Measurements from ENCODE around the gene RNF40. TPM values are rescaled to one million over a fixed set of nuclear protein-coding genes. Genes with fewer than 3 reads are reported as not detected.

Gene RNF40
- total RNA-seq, 1 experiment from 2014 or later, result 94.0 TPM

GRCh38 chr16:30764086-30764485 is 2.0 kb downstream of the RNF40 start:
- CTCF ChIA-PET, result no interaction called here
- Mint-ChIP-seq H3K4me1 (ENCODE audit: low read depth, unreplicated experiment) (peaks cover 4% of the 10 kb centered on the region), H3K9me3 (ENCODE audit: unreplicated experiment) (no peaks in the 10 kb centered on the region), H3K4me3 (ENCODE audit: unreplicated experiment) (no peak overlapping the region), H3K27me3 (ENCODE audit: insufficient read depth, unreplicated experiment) (no peaks in the 10 kb centered on the region), H3K36me3 (ENCODE audit: insufficient read depth, unreplicated experiment) (peaks cover 76% of the 10 kb centered on the region), H3K27ac (ENCODE audit: unreplicated experiment) (no peak overlapping the region)
- no TSS peak for BruUV-seq (replicated peaks)
- Histone ChIP-seq H3K9me3 (no peaks in the 10 kb centered on the region), H3K27me3 (replicated peaks; ENCODE audit: control insufficient read depth, insufficient read depth, low read length) (no peaks in the 10 kb centered on the region), H3K4me1 (peaks cover 15% of the 10 kb centered on the region; the same call in 1 of the 2 replicates), H3K4me3 (ENCODE audit: low read depth, low read length) (no peak overlapping the region), H3K36me3 (ENCODE audit: control insufficient read depth, insufficient read depth, low read length) (peaks cover 16% of the 10 kb centered on the region)
- no peak for DNase-seq
- TF ChIP-seq CTCF (IDR thresholded peaks at IDR 0.05; ENCODE audit: insufficient read depth in 1 of 2, low read depth in 1 of 2, low read length in 1 of 2, severe bottlenecking in 1 of 2, unreplicated experiment in 1 of 2), result no peak
- intact Hi-C loops (cut with micrococcal nuclease; ENCODE audit: unreplicated experiment), result no loop called here
- POLR2A ChIA-PET, result interaction anchor here (0.5 kb wide), 1 partner anchor 240 kb away, joined by 4 read pairs; no protein-coding TSS in a partner anchor

- Mint-ChIP-seq H3K36me3 (ENCODE audit: insufficient read depth, unreplicated experiment) (peaks cover 72% of the 10 kb centered on the region), H3K4me3 (ENCODE audit: unreplicated experiment) (no peak overlapping the region), H3K27me3 (ENCODE audit: insufficient read depth, unreplicated experiment) (no peaks in the 10 kb centered on the region), H3K9me3 (ENCODE audit: unreplicated experiment) (no peaks in the 10 kb centered on the region), H3K27ac (ENCODE audit: unreplicated experiment) (no peak overlapping the region), H3K4me1 (ENCODE audit: low read depth, unreplicated experiment) (peaks cover 4% of the 10 kb centered on the region)
- POLR2A ChIA-PET, result no interaction called here
- H3K4me1 ChIP-seq, result peaks cover 15% of the 10 kb centered on the region; the same call in 1 of the 2 replicates
- CTCF ChIA-PET, result no interaction called here
- H3K9me3 ChIP-seq, result no peaks in the 10 kb centered on the region
- H3K27me3 ChIP-seq (replicated peaks; ENCODE audit: control insufficient read depth, insufficient read depth, low read length), result no peaks in the 10 kb centered on the region
- no peak overlapping the region for H3K4me3 ChIP-seq (ENCODE audit: low read depth, low read length)
- BruUV-seq (replicated peaks), result no TSS peak
- intact Hi-C loops (cut with micrococcal nuclease; ENCODE audit: unreplicated experiment), result no loop called here
- TF ChIP-seq CTCF (IDR thresholded peaks at IDR 0.05; ENCODE audit: insufficient read depth in 1 of 2, low read depth in 1 of 2, low read length in 1 of 2, severe bottlenecking in 1 of 2, unreplicated experiment in 1 of 2), result no peak
- H3K36me3 ChIP-seq (ENCODE audit: control insufficient read depth, insufficient read depth, low read length), result peaks cover 17% of the 10 kb centered on the region
- DNase-seq, result no peak
Measured at GRCh38 chr16:30764816-30765465, 2.8 kb downstream of the RNF40 start.

- H3K36me3 ChIP-seq (ENCODE audit: control insufficient read depth, insufficient read depth, low read length), result peaks cover 17% of the 10 kb centered on the region
- Mint-ChIP-seq H3K4me3 (ENCODE audit: unreplicated experiment) (no peak overlapping the region), H3K27ac (ENCODE audit: unreplicated experiment) (no peak overlapping the region), H3K27me3 (ENCODE audit: insufficient read depth, unreplicated experiment) (no peaks in the 10 kb centered on the region), H3K36me3 (ENCODE audit: insufficient read depth, unreplicated experiment) (peaks cover 74% of the 10 kb centered on the region), H3K4me1 (ENCODE audit: low read depth, unreplicated experiment) (no peaks in the 10 kb centered on the region), H3K9me3 (ENCODE audit: unreplicated experiment) (no peaks in the 10 kb centered on the region)
- H3K9me3 ChIP-seq, result no peaks in the 10 kb centered on the region
- no peaks in the 10 kb centered on the region for H3K27me3 ChIP-seq (replicated peaks; ENCODE audit: control insufficient read depth, insufficient read depth, low read length)
- H3K4me3 ChIP-seq (ENCODE audit: low read depth, low read length), result no peak overlapping the region
- POLR2A ChIA-PET, result interaction anchor here (0.5 kb wide), 1 partner anchor 146 kb away, joined by 4 read pairs; no protein-coding TSS in a partner anchor
- CTCF ChIA-PET, result no interaction called here
- no peak for DNase-seq
- TF ChIP-seq CTCF (IDR thresholded peaks at IDR 0.05; ENCODE audit: insufficient read depth in 1 of 2, low read depth in 1 of 2, low read length in 1 of 2, severe bottlenecking in 1 of 2, unreplicated experiment in 1 of 2), result no peak
- intact Hi-C loops (cut with micrococcal nuclease; ENCODE audit: unreplicated experiment), result no loop called here
- BruUV-seq (replicated peaks), result no TSS peak
- 0 out of 2 replicates have a peak, but pooled peaks cover 8% of the 10 kb centered on the region for H3K4me1 ChIP-seq
Measured at GRCh38 chr16:30766206-30766932, 4.2 kb downstream of the RNF40 start.
